ENCODE results near the gene PGAP1. TPM values are rescaled to one million over a fixed set of nuclear protein-coding genes. Genes with fewer than 3 reads are reported as not detected.

The PGAP1 gene
- polyA plus RNA-seq, 1 experiment, result 6.4 TPM

DNA sequence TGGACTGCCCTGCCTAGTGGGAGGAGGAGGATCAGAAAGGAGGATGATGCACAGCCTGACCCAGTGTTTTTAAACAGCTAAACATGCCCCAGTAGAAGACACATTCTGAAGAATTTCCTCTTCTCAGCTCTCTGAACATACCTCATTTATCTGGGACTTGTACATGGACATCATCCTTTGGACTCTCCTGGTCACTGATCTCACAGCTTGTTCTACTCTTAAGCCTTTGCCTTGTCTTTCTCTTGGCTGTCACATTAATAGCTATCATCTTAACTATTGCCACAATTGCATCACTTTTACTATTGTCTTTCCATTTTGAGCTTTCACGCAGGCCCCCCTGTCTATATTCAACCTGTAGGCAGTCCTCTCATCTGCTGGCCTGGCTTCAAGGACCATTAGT, 42.0 kb upstream of the PGAP1 start:
- H3K27ac ChIP-seq (ENCODE audit: low read depth, low read length), result no peak overlapping the region
- no peak for TF ChIP-seq CTCF (IDR thresholded peaks at IDR 0.05; ENCODE audit: low read depth, low read length)
- no peak overlapping the region for H3K4me3 ChIP-seq (ENCODE audit: low read depth, low read length)
- DNase-seq (ENCODE audit: low read depth, low spot score), result no peak
- H3K27me3 ChIP-seq (ENCODE audit: control insufficient read depth, insufficient read depth, low read length), result no peaks in the 10 kb centered on the region
- ChIA-PET POLR2A (no interaction called here), CTCF (interaction anchor here (1.5 kb wide), 1 partner anchor 43 kb away, joined by 3 read pairs; no protein-coding TSS in a partner anchor)
- peaks cover 3% of the 10 kb centered on the region; the same call in 1 of the 2 replicates for H3K9me3 ChIP-seq (ENCODE audit: control insufficient read depth, insufficient read depth, low read length)

DNA sequence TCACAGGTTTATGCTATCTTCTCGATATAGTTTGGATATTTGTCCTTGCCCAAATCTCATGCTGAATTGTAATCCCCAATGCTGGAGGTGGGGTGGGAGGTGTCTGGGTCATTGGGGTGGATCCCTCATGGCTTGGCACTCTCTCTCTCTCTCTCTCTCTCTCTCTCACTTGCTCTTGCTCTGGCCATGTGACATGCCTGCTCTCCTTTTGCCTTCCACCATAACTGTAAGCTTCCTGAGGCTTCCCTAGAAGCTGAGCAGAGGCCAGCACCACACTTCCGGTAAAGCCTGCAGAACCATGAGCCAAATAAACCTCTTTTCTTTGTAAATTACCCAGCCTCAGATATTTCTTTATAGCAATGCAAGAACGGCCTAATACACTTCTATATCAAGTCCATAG, 41.3 kb upstream of the PGAP1 start:
- CTCF ChIA-PET, result interaction anchor here (1.5 kb wide), 1 partner anchor 44 kb away, joined by 3 read pairs; no protein-coding TSS in a partner anchor
- Histone ChIP-seq H3K27ac (ENCODE audit: low read depth, low read length) (no peak overlapping the region), H3K27me3 (ENCODE audit: control insufficient read depth, insufficient read depth, low read length) (no peaks in the 10 kb centered on the region), H3K9me3 (ENCODE audit: control insufficient read depth, insufficient read depth, low read length) (peaks cover 3% of the 10 kb centered on the region; the same call in 1 of the 2 replicates), H3K4me3 (ENCODE audit: low read depth, low read length) (no peak overlapping the region)
- POLR2A ChIA-PET, result no interaction called here
- no peak for TF ChIP-seq CTCF (IDR thresholded peaks at IDR 0.05; ENCODE audit: low read depth, low read length)
- no peak for DNase-seq (ENCODE audit: low read depth, low spot score)

DNA sequence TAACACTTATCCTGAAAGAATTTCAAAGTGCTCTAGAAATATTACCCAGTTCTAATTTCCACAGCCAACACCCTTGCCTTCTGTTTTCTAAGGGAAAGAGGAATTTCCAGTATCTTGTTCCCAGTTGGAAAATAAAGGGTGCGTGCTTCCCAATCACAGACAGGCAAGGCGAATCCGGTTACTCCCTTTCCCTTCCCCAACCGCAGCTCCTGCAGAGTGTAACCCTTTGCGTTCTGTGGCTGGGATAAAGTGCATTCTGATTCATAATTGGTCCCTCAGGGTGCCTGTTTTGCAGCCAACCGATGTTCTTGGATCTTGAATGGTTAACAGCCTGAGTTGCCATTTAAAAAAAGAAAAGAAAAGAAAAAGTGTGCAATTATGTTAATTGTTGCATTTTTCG, 40.6 kb upstream of the PGAP1 start:
- peaks cover 3% of the 10 kb centered on the region; the same call in 1 of the 2 replicates for H3K9me3 ChIP-seq (ENCODE audit: control insufficient read depth, insufficient read depth, low read length)
- CTCF ChIA-PET, result no interaction called here
- no peak for DNase-seq (ENCODE audit: low read depth, low spot score)
- peak overlapping the region; percentile 34 for H3K4me3 ChIP-seq (ENCODE audit: low read depth, low read length)
- no peaks in the 10 kb centered on the region for H3K27me3 ChIP-seq (ENCODE audit: control insufficient read depth, insufficient read depth, low read length)
- POLR2A ChIA-PET, result no interaction called here
- no peak for TF ChIP-seq CTCF (IDR thresholded peaks at IDR 0.05; ENCODE audit: low read depth, low read length)
- no peak overlapping the region for H3K27ac ChIP-seq (ENCODE audit: low read depth, low read length)

GRCh38 chr2:196966061-196966460, 39.6 kb upstream of the PGAP1 start:
- CTCF ChIA-PET, result no interaction called here

GRCh38 chr2:196965651-196966050, 39.1 kb upstream of the PGAP1 start:
- no peak overlapping the region for H3K4me3 ChIP-seq (ENCODE audit: low read depth, low read length)
- H3K9me3 ChIP-seq (ENCODE audit: control insufficient read depth, insufficient read depth, low read length), result peaks cover 3% of the 10 kb centered on the region; the same call in 1 of the 2 replicates
- no peak overlapping the region for H3K27ac ChIP-seq (ENCODE audit: low read depth, low read length)
- no peak for DNase-seq (ENCODE audit: low read depth, low spot score)
- no peaks in the 10 kb centered on the region for H3K27me3 ChIP-seq (ENCODE audit: control insufficient read depth, insufficient read depth, low read length)
- ChIA-PET POLR2A (no interaction called here), CTCF (no interaction called here)
- TF ChIP-seq CTCF (IDR thresholded peaks at IDR 0.05; ENCODE audit: low read depth, low read length), result no peak

More at GRCh38 chr2:196966061-196966460, 39.6 kb upstream of the PGAP1 start:
- Histone ChIP-seq H3K27me3 (ENCODE audit: control insufficient read depth, insufficient read depth, low read length) (no peaks in the 10 kb centered on the region), H3K9me3 (ENCODE audit: control insufficient read depth, insufficient read depth, low read length) (peaks cover 3% of the 10 kb centered on the region; the same call in 1 of the 2 replicates), H3K27ac (ENCODE audit: low read depth, low read length) (no peak overlapping the region), H3K4me3 (ENCODE audit: low read depth, low read length) (no peak overlapping the region)
- POLR2A ChIA-PET, result no interaction called here
- TF ChIP-seq CTCF (IDR thresholded peaks at IDR 0.05; ENCODE audit: low read depth, low read length), result no peak
- DNase-seq (ENCODE audit: low read depth, low spot score), result no peak
